PC-9 (cell line): Measurements from ENCODE around the gene MRPL27. TPM values are rescaled to one million over a fixed set of nuclear protein-coding genes. Genes with fewer than 3 reads are reported as not detected.
A peak's percentile ranks its signal among the peaks of the same experiment; 100 is the strongest.

ENCODE experiments used
- BruUV-seq: library from RNA; stranded (reverse); fragments of 400-500 nt; replicated peaks from 2 replicates; lab custom pipeline; 2021; lab: Mats Ljungman, UMichigan
- CTCF ChIA-PET: fragments of 300-600 bp; sonication (Branson Sonifier 250); formaldehyde crosslinking; loops from one replicate; lab custom pipeline; 2022; ENCODE audit warnings: antibody characterized with exemption; lab: Charles Lee
- POLR2A ChIA-PET: fragments of 300-600 bp; sonication (Branson Sonifier 250); formaldehyde crosslinking; loops from one replicate; lab custom pipeline; 2022; ENCODE audit warnings: antibody characterized with exemption; ENCODE audit not compliant: unreplicated experiment; lab: Charles Lee
- DNase-seq, 2 experiments: peaks; one replicate each; pipeline versions ENCODE4 v3.0.0 to v3.0.0-alpha.2; 2015 to 2022; ENCODE audit warnings: mixed read lengths in 1 of 2
- H2AFZ ChIP-seq: fragments of 200-600 bp; sonication (generic); 2 replicates; pipeline ENCODE4 v1.8.1; 2017; ENCODE audit warnings: antibody characterized with exemption
- H3F3A ChIP-seq: fragments of 200-600 bp; sonication (generic); 2 replicates; pipeline ENCODE4 v1.8.1; 2017; ENCODE audit warnings: antibody characterized with exemption, mild to moderate bottlenecking, low read depth; ENCODE audit not compliant: insufficient read depth
- H3K27ac ChIP-seq: fragments of 200-600 bp; sonication (generic); 2 replicates; pipeline ENCODE4 v1.6.1; 2016; ENCODE audit warnings: mixed run types
- H3K27me3 ChIP-seq: fragments of 200-600 bp; sonication (generic); 2 replicates; pipeline ENCODE4 v1.6.1; 2016; ENCODE audit warnings: low read depth, mixed run types; ENCODE audit not compliant: insufficient read depth
- H3K36me3 ChIP-seq: fragments of 200-600 bp; sonication (generic); 2 replicates; pipeline ENCODE4 v1.6.1; 2016; ENCODE audit warnings: low read depth, mixed run types
- H3K4me1 ChIP-seq: fragments of 200-600 bp; sonication (generic); replicated peaks from 2 replicates; pipeline ENCODE4 v1.6.1; 2016; ENCODE audit warnings: mixed run types; ENCODE audit not compliant: insufficient read depth
- H3K4me2 ChIP-seq: fragments of 200-600 bp; sonication (generic); 2 replicates; pipeline ENCODE4 v1.6.1; 2017; ENCODE audit warnings: mixed run types
- H3K4me3 ChIP-seq: fragments of 200-600 bp; sonication (generic); 2 replicates; pipeline ENCODE4 v1.6.1; 2016; ENCODE audit warnings: mixed run types
- H3K79me2 ChIP-seq: fragments of 200-600 bp; sonication (generic); 2 replicates; pipeline ENCODE4 v1.6.1; 2017; ENCODE audit warnings: low read depth, mixed run types
- H3K9me2 ChIP-seq: fragments of 200-600 bp; sonication (generic); 2 replicates; pipeline ENCODE4 v1.8.1; 2017; ENCODE audit warnings: mild to moderate bottlenecking; ENCODE audit not compliant: insufficient read depth
- H3K9me3 ChIP-seq: fragments of 200-600 bp; sonication (generic); 2 replicates; pipeline ENCODE4 v1.8.1; 2016; ENCODE audit warnings: low read depth; ENCODE audit not compliant: insufficient read depth
- H4K20me1 ChIP-seq: fragments of 200-600 bp; sonication (generic); 2 replicates; pipeline ENCODE4 v1.8.1; 2017; ENCODE audit not compliant: insufficient read depth
- CTCF ChIP-seq: fragments of 200-600 bp; sonication (generic); conservative IDR thresholded peaks from 2 replicates; pipeline ENCODE4 v1.6.1; 2017; ENCODE audit warnings: mixed run types, antibody characterized with exemption, mild to moderate bottlenecking, moderate library complexity
- EZH2 ChIP-seq: fragments of 200-600 bp; sonication (generic); IDR thresholded peaks from 2 replicates; pipeline ENCODE4 v1.8.0; 2017; ENCODE audit warnings: antibody characterized with exemption, low read depth
- intact Hi-C: fragments of 100-400 bp; cut with micrococcal nuclease; formaldehyde crosslinking; loops from one replicate; pipeline ENCODE4 v1.10.0; 2022; ENCODE audit not compliant: unreplicated experiment
- total RNA-seq: library from RNA; stranded (reverse); gene quantifications from 2 replicates; pipeline ENCODE4 v1.2.3, GENCODE V29; 2021

Gene MRPL27
- total RNA-seq, 1 experiment from 2014 or later: 48.3 TPM

DNA sequence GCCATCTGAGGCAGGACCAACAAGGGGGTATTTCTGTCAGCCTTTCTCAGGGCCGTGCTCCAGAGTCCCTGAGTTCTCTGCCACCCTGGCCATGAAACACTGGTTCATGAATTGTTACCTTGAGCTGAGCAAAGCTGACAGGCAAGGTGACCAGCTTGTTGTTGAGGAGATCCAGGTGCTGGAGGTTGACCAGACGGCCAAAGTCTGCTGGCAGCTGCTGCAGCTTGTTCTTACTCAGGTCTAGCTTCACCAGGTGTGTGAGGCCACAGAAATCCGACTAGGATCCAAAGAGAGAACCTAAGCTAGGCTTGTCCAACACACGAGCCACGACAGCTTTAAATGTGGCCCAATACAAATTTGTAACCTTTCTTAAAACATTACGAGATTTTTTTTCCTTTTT is 19.6 kb upstream of the MRPL27 start:
- BruUV-seq: no TSS peak
- DNase-seq: no peak
- Histone ChIP-seq H3K36me3 (peaks cover 73% of the 10 kb centered on the region), H3K27me3 (no peaks in the 10 kb centered on the region), H3K9me3 (no peaks in the 10 kb centered on the region), H3K4me2 (peak overlapping the region; percentile 47), H3K4me1 (peaks cover 62% of the 10 kb centered on the region), H3K9me2 (no peaks in the 10 kb centered on the region), H3K79me2 (peaks cover 82% of the 10 kb centered on the region), H4K20me1 (peaks cover 68% of the 10 kb centered on the region), H2AFZ (no peak overlapping the region), H3F3A (peaks cover 73% of the 10 kb centered on the region), H3K4me3 (no peak overlapping the region), H3K27ac (peak overlapping the region; percentile 62)
- TF ChIP-seq EZH2 (no peak), CTCF (no peak)
- ChIA-PET CTCF (interaction anchor here (0.6 to 1.3 kb wide), 2 partner anchors 24 to 50 kb away, joined by 3 read pairs; no protein-coding TSS in a partner anchor), POLR2A (no interaction called here)
- intact Hi-C loops: no loop called here

GRCh38 chr17:50389534-50389933 is 16.6 kb upstream of the MRPL27 start:
- Histone ChIP-seq H3K4me1 (peaks cover 42% of the 10 kb centered on the region), H3K4me2 (no peak overlapping the region), H3K9me2 (no peaks in the 10 kb centered on the region), H3K27ac (no peak overlapping the region), H3K4me3 (no peak overlapping the region), H3K36me3 (peaks cover 89% of the 10 kb centered on the region), H3F3A (peaks cover 74% of the 10 kb centered on the region), H3K79me2 (peaks cover 63% of the 10 kb centered on the region), H2AFZ (no peak overlapping the region), H3K9me3 (no peaks in the 10 kb centered on the region), H4K20me1 (peaks cover 57% of the 10 kb centered on the region), H3K27me3 (no peaks in the 10 kb centered on the region)
- ChIA-PET POLR2A (interaction anchor here (0.7 kb wide), 1 partner anchor 69 kb away, joined by 3 read pairs; no protein-coding TSS in a partner anchor), CTCF (no interaction called here)
- TF ChIP-seq CTCF (no peak), EZH2 (no peak)
- DNase-seq: no peak
- intact Hi-C loops: no loop called here
- no TSS peak for BruUV-seq

DNA sequence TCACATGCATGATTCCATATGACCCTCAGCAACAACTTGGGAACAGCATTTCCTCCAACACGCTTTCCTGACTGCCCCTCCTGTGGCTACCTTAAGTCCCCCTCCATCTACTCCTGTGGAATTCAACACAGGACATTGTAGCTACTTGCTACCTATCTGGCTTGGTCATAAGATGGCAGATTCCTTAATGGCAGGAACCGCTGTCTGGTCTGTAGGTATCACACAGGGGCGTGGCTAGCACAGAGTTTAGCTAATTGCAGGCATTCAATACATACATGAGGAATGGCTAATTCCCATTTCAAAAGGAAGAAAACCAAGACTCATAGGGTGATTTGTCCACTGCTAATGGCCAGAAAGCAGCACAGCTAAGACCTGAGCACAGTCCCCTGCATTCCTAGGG is 15.7 kb upstream of the MRPL27 start:
- H3K27me3 ChIP-seq: no peaks in the 10 kb centered on the region
- no TSS peak for BruUV-seq
- peaks cover 51% of the 10 kb centered on the region for H4K20me1 ChIP-seq
- peaks cover 34% of the 10 kb centered on the region for H3K4me1 ChIP-seq
- ChIA-PET CTCF (no interaction called here), POLR2A (interaction anchor here (0.7 kb wide), 1 partner anchor 69 kb away, joined by 3 read pairs; no protein-coding TSS in a partner anchor)
- H3F3A ChIP-seq: peaks cover 68% of the 10 kb centered on the region
- H3K9me2 ChIP-seq: no peaks in the 10 kb centered on the region
- no peak for DNase-seq
- no peak for TF ChIP-seq EZH2
- no peak for TF ChIP-seq CTCF
- H2AFZ ChIP-seq: no peak overlapping the region
- intact Hi-C loops: no loop called here
- no peak overlapping the region for H3K4me2 ChIP-seq
- no peak overlapping the region for H3K27ac ChIP-seq
- no peak overlapping the region for H3K4me3 ChIP-seq
- peaks cover 88% of the 10 kb centered on the region for H3K36me3 ChIP-seq
- no peaks in the 10 kb centered on the region for H3K9me3 ChIP-seq
- H3K79me2 ChIP-seq: peaks cover 55% of the 10 kb centered on the region
